Measurements from ENCODE around the gene PCNX1.

The PCNX1 gene

GRCh38 chr14:71001742-71002141, 94.5 kb downstream of the PCNX1 start:
- DNase-seq (ENCODE audit: insufficient read length, low spot score) = no peak
- no peak for FAIRE-seq
- TF ChIP-seq, protein P1, sequence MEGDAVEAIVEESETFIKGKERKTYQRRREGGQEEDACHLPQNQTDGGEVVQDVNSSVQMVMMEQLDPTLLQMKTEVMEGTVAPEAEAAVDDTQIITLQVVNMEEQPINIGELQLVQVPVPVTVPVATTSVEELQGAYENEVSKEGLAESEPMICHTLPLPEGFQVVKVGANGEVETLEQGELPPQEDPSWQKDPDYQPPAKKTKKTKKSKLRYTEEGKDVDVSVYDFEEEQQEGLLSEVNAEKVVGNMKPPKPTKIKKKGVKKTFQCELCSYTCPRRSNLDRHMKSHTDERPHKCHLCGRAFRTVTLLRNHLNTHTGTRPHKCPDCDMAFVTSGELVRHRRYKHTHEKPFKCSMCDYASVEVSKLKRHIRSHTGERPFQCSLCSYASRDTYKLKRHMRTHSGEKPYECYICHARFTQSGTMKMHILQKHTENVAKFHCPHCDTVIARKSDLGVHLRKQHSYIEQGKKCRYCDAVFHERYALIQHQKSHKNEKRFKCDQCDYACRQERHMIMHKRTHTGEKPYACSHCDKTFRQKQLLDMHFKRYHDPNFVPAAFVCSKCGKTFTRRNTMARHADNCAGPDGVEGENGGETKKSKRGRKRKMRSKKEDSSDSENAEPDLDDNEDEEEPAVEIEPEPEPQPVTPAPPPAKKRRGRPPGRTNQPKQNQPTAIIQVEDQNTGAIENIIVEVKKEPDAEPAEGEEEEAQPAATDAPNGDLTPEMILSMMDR (IDR thresholded peaks at IDR 0.05; ENCODE audit: insufficient read depth, missing control alignments) = no peak

DNA sequence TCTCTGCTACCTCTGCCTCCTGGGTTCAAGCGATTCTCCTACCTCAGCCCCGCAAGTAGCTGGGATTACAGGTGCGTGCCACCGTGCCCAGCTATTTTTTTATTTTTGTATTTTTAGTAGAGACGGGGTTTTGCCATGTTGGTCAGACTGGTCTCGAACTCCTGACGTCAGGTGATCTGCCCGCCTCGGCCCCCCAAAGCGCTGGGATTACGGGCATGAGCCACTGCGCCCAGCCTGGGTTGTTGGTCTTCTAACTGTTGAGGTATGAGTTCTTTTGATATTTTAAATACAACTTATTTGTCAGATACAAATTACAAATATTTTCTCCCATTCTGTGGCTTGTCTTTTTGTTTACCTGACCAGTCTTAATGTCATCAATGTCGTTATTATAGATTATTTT, 95.9 kb downstream of the PCNX1 start:
- FAIRE-seq (no peak), DNase-seq (ENCODE audit: insufficient read length, low spot score) (no peak)
- TF ChIP-seq, protein P1 (IDR thresholded peaks at IDR 0.05; ENCODE audit: insufficient read depth, missing control alignments) = no peak

DNA sequence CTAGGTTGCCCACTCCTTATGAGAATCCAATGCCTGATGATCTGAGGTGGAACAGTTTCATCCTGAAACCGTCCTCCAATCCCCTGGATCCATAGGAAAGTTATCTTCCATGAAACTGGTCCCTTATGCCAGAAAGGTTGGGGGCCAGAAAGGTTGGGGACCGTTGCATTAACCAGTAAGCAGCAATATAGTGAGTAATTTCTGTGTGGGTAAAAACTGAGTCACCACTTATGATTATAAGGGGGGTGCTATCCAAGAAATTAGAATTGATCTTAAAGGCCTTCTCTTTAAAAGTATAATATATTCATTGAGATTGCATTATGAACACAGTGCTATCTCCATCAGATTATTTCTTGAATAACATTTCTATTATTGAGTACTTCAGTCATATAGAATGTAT, 97.2 kb downstream of the PCNX1 start:
- FAIRE-seq (no peak), DNase-seq (ENCODE audit: insufficient read length, low spot score) (no peak)
- TF ChIP-seq, protein P1 (IDR thresholded peaks at IDR 0.05; ENCODE audit: insufficient read depth, missing control alignments) = no peak

- DNase-seq (ENCODE audit: insufficient read length, low spot score) (no peak), FAIRE-seq (no peak)
- TF ChIP-seq, protein P1 (IDR thresholded peaks at IDR 0.05; ENCODE audit: insufficient read depth, missing control alignments) = no peak
Measured at GRCh38 chr14:71005076-71005475, 97.8 kb downstream of the PCNX1 start.

DNA sequence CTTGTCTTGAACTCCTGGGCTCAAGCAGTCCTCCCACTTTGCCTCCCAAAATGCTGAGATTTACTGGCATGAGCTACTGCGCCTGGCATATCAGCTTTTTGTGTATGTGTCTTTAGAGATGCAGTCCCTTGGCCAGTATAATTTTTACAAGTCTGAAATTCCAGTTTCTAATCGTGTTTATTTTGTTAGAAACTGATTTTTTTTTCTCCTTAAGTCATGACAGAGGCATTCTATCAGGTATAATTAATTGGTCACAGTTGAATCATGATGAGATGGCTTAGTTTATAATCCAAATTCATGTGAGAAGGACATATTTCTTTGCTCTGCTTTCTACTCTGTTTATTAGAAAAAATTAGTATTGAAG, 98.9 kb downstream of the PCNX1 start:
- no peak for DNase-seq (ENCODE audit: insufficient read length, low spot score)
- no peak for FAIRE-seq
- TF ChIP-seq, protein P1 (IDR thresholded peaks at IDR 0.05; ENCODE audit: insufficient read depth, missing control alignments) = no peak

DNA sequence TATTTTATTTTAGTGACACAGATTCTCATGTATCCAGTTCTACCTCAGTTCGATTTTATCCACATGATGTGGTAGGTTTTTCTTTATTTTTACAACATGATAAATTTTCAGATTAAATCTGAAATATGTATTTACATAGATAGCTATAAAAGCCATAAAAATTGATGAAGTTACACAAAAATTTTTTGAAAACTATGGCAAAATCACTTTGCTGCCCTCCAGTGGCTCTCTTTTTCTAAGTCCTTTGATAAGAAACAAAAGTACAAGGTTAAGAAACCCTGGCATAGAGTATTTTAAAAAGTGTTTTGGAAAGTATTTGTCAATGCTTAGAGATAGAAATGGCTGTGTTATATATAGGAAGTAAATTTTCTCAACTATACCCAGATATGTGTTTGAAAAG, 104.2 kb downstream of the PCNX1 start:
- no peak for DNase-seq (ENCODE audit: insufficient read length, low spot score)
- no peak for FAIRE-seq
- TF ChIP-seq, protein P1 (IDR thresholded peaks at IDR 0.05; ENCODE audit: insufficient read depth, missing control alignments) = no peak

GRCh38 chr14:71012888-71013287, 105.6 kb downstream of the PCNX1 start:
- FAIRE-seq = no peak
- TF ChIP-seq, protein P1 (IDR thresholded peaks at IDR 0.05; ENCODE audit: insufficient read depth, missing control alignments) = no peak
- DNase-seq (ENCODE audit: insufficient read length, low spot score) = no peak
